Neutrophil (primary cell): Measurements from ENCODE around the gene ZBTB49.

ENCODE experiments used
- H3K27ac ChIP-seq: fragments of 200-600 bp; sonication (generic); 2 replicates; pipeline ENCODE4 v1.5.1; 2016; ENCODE audit warnings: mild to moderate bottlenecking, moderate library complexity
- H3K27me3 ChIP-seq: fragments of 200-600 bp; sonication (generic); 2 replicates; pipeline ENCODE4 v1.6.0; 2016; ENCODE audit warnings: mild to moderate bottlenecking
- H3K36me3 ChIP-seq: fragments of 200-600 bp; sonication (generic); 2 replicates; pipeline ENCODE4 v1.5.1; 2017
- H3K4me1 ChIP-seq, 2 experiments: fragments of 200-600 bp in 1 of 2; sonication (generic) in 1 of 2; 1 replicate in 1 of 2; 2 replicates in 1 of 2; pipeline versions ENCODE4 v1.5.1 to v1.6.1; 2013 to 2016; ENCODE audit warnings: low read depth in 1 of 2, low read length in 1 of 2, mild to moderate bottlenecking in 1 of 2, moderate library complexity in 1 of 2; ENCODE audit not compliant: control insufficient read depth in 1 of 2, insufficient read depth in 1 of 2
- H3K4me3 ChIP-seq, 2 experiments: fragments of 200-600 bp in 1 of 2; sonication (generic) in 1 of 2; 1 replicate in 1 of 2; 2 replicates in 1 of 2; pipeline ENCODE4 v1.5.1; 2013 to 2016; ENCODE audit warnings: low read depth in 1 of 2, low read length in 1 of 2, mild to moderate bottlenecking in 1 of 2, moderate library complexity in 1 of 2
- H3K9me3 ChIP-seq: fragments of 200-600 bp; sonication (generic); 2 replicates; pipeline ENCODE4 v1.5.1; 2016
- CTCF ChIP-seq: fragments of 200-600 bp; sonication (generic); IDR thresholded peaks from 2 replicates; pipeline ENCODE4 v1.5.1; 2016; ENCODE audit warnings: antibody characterized with exemption

Gene ZBTB49

GRCh38 chr4:4362991-4363697 lies 73.1 kb downstream of the ZBTB49 start:
- no peak for TF ChIP-seq CTCF

GRCh38 chr4:4364061-4364460 lies 74.0 kb downstream of the ZBTB49 start:
- no peak for TF ChIP-seq CTCF
- Histone ChIP-seq H3K9me3 (no peaks in the 10 kb centered on the region), H3K4me3 (no peak overlapping the region), H3K27me3 (peaks cover 8% of the 10 kb centered on the region), H3K36me3 (no peaks in the 10 kb centered on the region), H3K4me1 (no peaks in the 10 kb centered on the region), H3K27ac (no peak overlapping the region)

More at GRCh38 chr4:4362991-4363697, 73.1 kb downstream of the ZBTB49 start:
- peaks cover 16% of the 10 kb centered on the region for H3K27me3 ChIP-seq
- H3K4me1 ChIP-seq, result no peaks in the 10 kb centered on the region
- no peak overlapping the region for H3K4me3 ChIP-seq
- no peaks in the 10 kb centered on the region for H3K9me3 ChIP-seq
- H3K36me3 ChIP-seq, result no peaks in the 10 kb centered on the region
- no peak overlapping the region for H3K27ac ChIP-seq

- Histone ChIP-seq H3K27me3 (peaks cover 8% of the 10 kb centered on the region), H3K9me3 (no peaks in the 10 kb centered on the region), H3K27ac (no peak overlapping the region), H3K4me3 (no peak overlapping the region), H3K4me1 (no peaks in the 10 kb centered on the region), H3K36me3 (no peaks in the 10 kb centered on the region)
- no peak for TF ChIP-seq CTCF
Measured at GRCh38 chr4:4364486-4365208, 74.6 kb downstream of the ZBTB49 start.

- Histone ChIP-seq H3K27ac (no peak overlapping the region), H3K27me3 (no peaks in the 10 kb centered on the region), H3K4me1 (no peaks in the 10 kb centered on the region), H3K4me3 (no peak overlapping the region), H3K36me3 (no peaks in the 10 kb centered on the region), H3K9me3 (no peaks in the 10 kb centered on the region)
- TF ChIP-seq CTCF, result no peak
Measured at GRCh38 chr4:4368809-4369580, 78.9 kb downstream of the ZBTB49 start.
